ENCODE measurements around the gene RAB10. TPM values are rescaled to one million over a fixed set of nuclear protein-coding genes. Genes with fewer than 3 reads are reported as not detected.

The RAB10 gene
- total and polyA plus RNA-seq, 2 of the 4 experiments (the other 2 are of a cell fraction), result 30.1 to 77.1 TPM

DNA sequence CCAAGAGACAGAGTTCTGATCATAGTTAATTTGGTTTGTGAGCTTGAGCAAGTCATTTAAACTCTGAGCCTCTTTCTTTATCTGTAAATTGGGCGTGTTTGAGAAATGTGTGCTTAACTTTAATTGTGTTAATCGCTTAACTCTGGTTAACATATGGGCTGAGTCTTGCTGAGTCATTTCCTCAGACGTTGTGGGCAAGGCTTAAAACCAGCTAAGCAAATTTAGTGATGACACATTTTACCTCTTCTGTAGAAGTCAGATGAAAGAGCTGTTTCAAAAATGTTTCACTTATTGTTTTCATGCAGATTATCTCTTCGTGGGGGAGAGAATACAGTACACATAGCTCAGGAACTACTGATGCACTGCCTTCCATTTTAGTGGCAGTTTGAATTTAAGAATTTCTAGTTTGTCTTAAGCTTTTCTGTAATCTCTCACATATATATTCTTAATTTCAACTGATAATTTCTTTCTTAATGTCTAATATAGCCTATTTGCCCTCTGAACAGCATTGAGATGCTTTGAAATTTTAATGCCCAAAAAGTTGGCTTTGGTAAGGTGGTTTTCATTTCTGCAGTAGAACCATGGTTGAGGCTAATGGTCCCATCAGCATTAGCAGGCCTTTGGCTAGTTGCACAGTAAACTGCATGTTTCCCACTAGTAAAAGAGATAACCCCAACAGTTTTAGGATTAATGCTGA, 34.9 kb downstream of the RAB10 start:
- no peak overlapping the region for H3K23ac ChIP-seq (ENCODE audit: low read depth, low read length)
- H3K9ac ChIP-seq (ENCODE audit: low read depth, low read length), result no peak overlapping the region
- peak overlapping the region; percentile 66; the same call in 1 of the 2 replicates for H3K18ac ChIP-seq (ENCODE audit: low read depth, low read length)
- 0 out of 2 replicates have a peak, but pooled peaks cover 3% of the 10 kb centered on the region for H3K36me3 ChIP-seq (ENCODE audit: control insufficient read depth, insufficient read depth, low read length)
- H3K56ac ChIP-seq (ENCODE audit: extremely low read depth, insufficient read depth, low read length), result no peak overlapping the region
- H2AFZ ChIP-seq (replicated peaks; ENCODE audit: low read length, poor library complexity), result no peak overlapping the region
- peaks cover 7% of the 10 kb centered on the region for H3K9me1 ChIP-seq (ENCODE audit: insufficient read depth, low read length)
- CTCF ChIA-PET, result no interaction called here
- peak overlapping the region; percentile 62 for H2BK120ac ChIP-seq (ENCODE audit: low read depth, low read length)
- intact Hi-C loops (cut with micrococcal nuclease) (no loop called here), in situ Hi-C loops (cut with MboI; ENCODE audit: low sequenced_read_pairs) (no loop called here), dilution Hi-C loops (cut with HindIII; ENCODE audit: low sequenced_read_pairs, unreplicated experiment) (no loop called here)
- H3K79me1 ChIP-seq (ENCODE audit: low read depth in 1 of 2, low read length in 2 of 2), result peaks cover 31 to 78% of the 10 kb centered on the region in 2 experiments
- H2AK5ac ChIP-seq (ENCODE audit: low read depth, low read length), result no peak overlapping the region; the same call in 1 of the 2 replicates
- 0 out of 2 replicates have a peak overlapping the region, but pooled peaks have one; percentile 15 for H2BK20ac ChIP-seq (ENCODE audit: low read depth, low read length)
- no CpG with 5 or more reads among the region's 4 CpGs for WGBS, 2 experiments (ENCODE audit: extremely low coverage in 2 of 2, insufficient read length in 1 of 2)
- H3K4me2 ChIP-seq (ENCODE audit: low read depth, low read length), result peak overlapping the region; percentile 17; the same call in 1 of the 2 replicates
- H3K27ac ChIP-seq (ENCODE audit: insufficient read depth, low read length), result peak overlapping the region; percentile 26; the same call in 1 of the 2 replicates
- no peak overlapping the region for H3K4me3 ChIP-seq (ENCODE audit: insufficient read depth, low read depth, low read length)
- ATAC-seq (ENCODE audit: low read depth), result peak; percentile 89
- POLR2A ChIA-PET (ENCODE audit: unreplicated experiment), result no interaction called here
- peak overlapping the region; percentile 47 for H3K4ac ChIP-seq (ENCODE audit: low read depth, low read length)
- DNase-seq, result peak; percentile 91
- H3K9me3 ChIP-seq (ENCODE audit: control insufficient read depth, insufficient read depth, low read length), result no peaks in the 10 kb centered on the region
- H2BK5ac ChIP-seq (ENCODE audit: low read depth, low read length, poor library complexity, severe bottlenecking), result peak overlapping the region; percentile 83
- no peak overlapping the region for H2AK9ac ChIP-seq (replicated peaks; ENCODE audit: low read depth, low read length, poor library complexity)
- H4K5ac ChIP-seq (ENCODE audit: low read depth, low read length), result no peak overlapping the region
- H4K20me1 ChIP-seq (ENCODE audit: insufficient read depth, low read length), result peaks cover 40% of the 10 kb centered on the region
- H4K91ac ChIP-seq (ENCODE audit: insufficient read depth, low read depth, low read length), result no peak overlapping the region
- peak overlapping the region; percentile 68 for H3K14ac ChIP-seq (replicated peaks; ENCODE audit: low read depth, low read length)
- H2BK15ac ChIP-seq (ENCODE audit: low read depth, low read length), result no peak overlapping the region
- H4K8ac ChIP-seq (ENCODE audit: low read depth in 2 of 2, low read length in 2 of 2), result peak overlapping the region in 1 of 2 experiments; percentile 23; a peak in 1 of 4 replicates
- no peaks in the 10 kb centered on the region; the same call in 1 of the 2 replicates for H3K4me1 ChIP-seq (ENCODE audit: control insufficient read depth, insufficient read depth, low read length)
- H3K27me3 ChIP-seq (ENCODE audit: control insufficient read depth, insufficient read depth, low read length), result no peaks in the 10 kb centered on the region
- no TSS peak for BruUV-seq (replicated peaks)
- TF ChIP-seq MAZ (IDR thresholded peaks at IDR 0.05; ENCODE audit: borderline replicate concordance, low read depth, low read length) (no peak), SMC3 (IDR thresholded peaks at IDR 0.05; ENCODE audit: low read depth, low read length) (no peak), POLR2A (IDR thresholded peaks at IDR 0.05; ENCODE audit: low read depth, low read length) (no peak), RCOR1 (IDR thresholded peaks at IDR 0.05; ENCODE audit: insufficient replicate concordance, low read length) (peak; percentile 35), BHLHE40 (IDR thresholded peaks at IDR 0.05; ENCODE audit: low read depth, low read length) (no peak), ELK1 (IDR thresholded peaks at IDR 0.05; ENCODE audit: borderline replicate concordance, low read depth, low read length) (no peak), RFX5 (IDR thresholded peaks at IDR 0.05; ENCODE audit: low read depth, low read length) (no peak), CHD1 (IDR thresholded peaks at IDR 0.05; ENCODE audit: low read depth, low read length) (no peak), USF2 (IDR thresholded peaks at IDR 0.05; ENCODE audit: low read depth, low read length) (no peak), CEBPB (IDR thresholded peaks at IDR 0.05; ENCODE audit: low read depth, low read length) (peak; percentile 52; the same call in 1 of the 2 replicates), FOS (IDR thresholded peaks at IDR 0.05; ENCODE audit: low read depth, low read length) (peak; percentile 76; the same call in 1 of the 2 replicates), RAD21 (IDR thresholded peaks at IDR 0.05; ENCODE audit: low read length) (no peak), CTCF (conservative IDR thresholded peaks at IDR 0.05; ENCODE audit: low read depth, low read length) (no peak), NFE2L2 (IDR thresholded peaks at IDR 0.05; ENCODE audit: low read depth, low read length) (peak; percentile 96), MAFK (IDR thresholded peaks at IDR 0.05; ENCODE audit: low read depth, low read length) (peak; percentile 96)
